Heart left ventricle (tissue), 13 donors: Measurements from ENCODE around the gene UBE4A.

ENCODE experiments used
- POLR2A ChIP-seq, 2 donors: fragments of 450-650 bp; IDR thresholded peaks; one replicate each; pipeline ENCODE4 v1.6.1; 2017; ENCODE audit warnings: antibody characterized with exemption in 2 of 2, mild to moderate bottlenecking in 2 of 2, moderate library complexity in 2 of 2
- TF ChIP-seq, protein P1 (sequence below), 12 donors: fragments of 200-600 bp; sonication (generic) in 4 of 12; IDR thresholded peaks; one replicate each; pipeline versions ENCODE4 v1.5.0 to v1.8.0; 2018 to 2022; ENCODE audit warnings: antibody characterized with exemption in 12 of 12, mild to moderate bottlenecking in 5 of 12
- donor health status: ischemic (EF 13 %, LVEDD 7.1; RV severe dilation, severe dysfunction).
- donor health status: DM: no; HTN: yes; CAD: no.
- donor health status: DM: no; HTN: no; CAD: no.
- donor health status: ischemic (EF 25% LVEDD 6.9; RV normal size, moderate dysfunction).
- donor health status: ischemic (EF 25% LVEDD 5.7; RV mildly dilated, moderate dysfunction).
- donor health status: ischemic (EF 35%, LVEDD 5.7; RV mildly dilated, moderate dysfunction).
- donor health status: nonischemic (EF 11% LVEDD 7.7; RV severe dilation, severe dysfunction).
- donor health status: DM: yes; HTN: yes; CAD: no.
- donor health status: PGD.
- donor health status: ischemic (EF 29% LVEDD 5.4; RV normal size, mild dysfunction).
- donor health status: nonischemic (EF 23%, LVEDD 6.1; RV moderate dilation, normal function).

DNA sequence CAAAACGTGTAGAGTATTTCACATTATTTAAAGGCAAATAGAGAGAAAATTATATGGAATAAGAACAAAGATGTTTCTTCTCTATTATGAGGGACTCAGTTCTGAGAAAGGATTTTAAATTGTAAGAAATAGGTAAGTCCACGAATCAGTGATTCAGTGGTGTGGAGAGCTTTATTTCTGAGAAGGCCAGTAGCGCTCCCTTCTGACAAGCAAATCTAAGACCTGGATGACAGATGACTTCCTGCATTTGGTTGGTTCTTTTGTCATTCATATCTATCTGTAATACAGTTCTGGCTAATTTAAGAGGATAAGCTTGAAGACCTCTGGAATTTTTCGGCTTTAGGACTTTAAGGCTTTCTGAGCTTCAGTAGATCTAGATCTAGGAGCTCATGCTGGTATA, 47.9 kb upstream of the UBE4A start:
- TF ChIP-seq POLR2A (IDR thresholded peaks at IDR 0.05): no peak
- TF ChIP-seq, protein P1, sequence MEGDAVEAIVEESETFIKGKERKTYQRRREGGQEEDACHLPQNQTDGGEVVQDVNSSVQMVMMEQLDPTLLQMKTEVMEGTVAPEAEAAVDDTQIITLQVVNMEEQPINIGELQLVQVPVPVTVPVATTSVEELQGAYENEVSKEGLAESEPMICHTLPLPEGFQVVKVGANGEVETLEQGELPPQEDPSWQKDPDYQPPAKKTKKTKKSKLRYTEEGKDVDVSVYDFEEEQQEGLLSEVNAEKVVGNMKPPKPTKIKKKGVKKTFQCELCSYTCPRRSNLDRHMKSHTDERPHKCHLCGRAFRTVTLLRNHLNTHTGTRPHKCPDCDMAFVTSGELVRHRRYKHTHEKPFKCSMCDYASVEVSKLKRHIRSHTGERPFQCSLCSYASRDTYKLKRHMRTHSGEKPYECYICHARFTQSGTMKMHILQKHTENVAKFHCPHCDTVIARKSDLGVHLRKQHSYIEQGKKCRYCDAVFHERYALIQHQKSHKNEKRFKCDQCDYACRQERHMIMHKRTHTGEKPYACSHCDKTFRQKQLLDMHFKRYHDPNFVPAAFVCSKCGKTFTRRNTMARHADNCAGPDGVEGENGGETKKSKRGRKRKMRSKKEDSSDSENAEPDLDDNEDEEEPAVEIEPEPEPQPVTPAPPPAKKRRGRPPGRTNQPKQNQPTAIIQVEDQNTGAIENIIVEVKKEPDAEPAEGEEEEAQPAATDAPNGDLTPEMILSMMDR (IDR thresholded peaks at IDR 0.05): no peak
